Activated naive CD8-positive, alpha-beta T cell treated with anti-CD3 and anti-CD28 coated beads, Interleukin-2, amount 10 ng/mL, durations not matched to agents 7 days and 5 days (primary cell): ENCODE measurements around the gene BCL2. TPM values are rescaled to one million over a fixed set of nuclear protein-coding genes. Genes with fewer than 3 reads are reported as not detected.

Experiments used
- ATAC-seq: fragments of 150-1000 bp; cut with Tn5 transposase; one replicate; pipeline ENCODE4 v1.10.0; 2021; ENCODE audit warnings: low read depth, moderate library complexity
- POLR2A ChIA-PET: fragments of 350-600 bp; sonication (Branson Sonifier 250); formaldehyde crosslinking; loops from one replicate; lab custom pipeline; 2021; ENCODE audit warnings: antibody characterized with exemption; lab: Charles Lee
- DNase-seq: peaks from one replicate; pipeline ENCODE4 v3.0.0; 2021
- H3K27ac Mint-ChIP-seq: one replicate; pipeline ENCODE4 v1.8.0; 2022; ENCODE audit warnings: mild to moderate bottlenecking, mixed read lengths
- H3K27me3 Mint-ChIP-seq: one replicate; pipeline ENCODE4 v1.8.0; 2022; ENCODE audit warnings: mild to moderate bottlenecking, moderate library complexity, mixed read lengths
- H3K36me3 Mint-ChIP-seq: one replicate; pipeline ENCODE4 v1.8.0; 2021; ENCODE audit warnings: mild to moderate bottlenecking, mixed read lengths
- H3K4me1 Mint-ChIP-seq: one replicate; pipeline ENCODE4 v1.8.0; 2021; ENCODE audit warnings: mixed read lengths
- H3K4me3 Mint-ChIP-seq: one replicate; pipeline ENCODE4 v1.8.0; 2022; ENCODE audit warnings: mild to moderate bottlenecking, moderate library complexity, mixed read lengths
- H3K9me3 Mint-ChIP-seq: one replicate; pipeline ENCODE4 v1.8.0; 2021; ENCODE audit warnings: mixed read lengths
- total RNA-seq, 2 experiments: library from RNA; stranded (reverse); gene quantifications; one replicate each; pipeline ENCODE4 v1.2.3, GENCODE V29; 2021

The BCL2 gene
- total RNA-seq, 2 experiments from 2014 or later, result 121 to 128 TPM

DNA sequence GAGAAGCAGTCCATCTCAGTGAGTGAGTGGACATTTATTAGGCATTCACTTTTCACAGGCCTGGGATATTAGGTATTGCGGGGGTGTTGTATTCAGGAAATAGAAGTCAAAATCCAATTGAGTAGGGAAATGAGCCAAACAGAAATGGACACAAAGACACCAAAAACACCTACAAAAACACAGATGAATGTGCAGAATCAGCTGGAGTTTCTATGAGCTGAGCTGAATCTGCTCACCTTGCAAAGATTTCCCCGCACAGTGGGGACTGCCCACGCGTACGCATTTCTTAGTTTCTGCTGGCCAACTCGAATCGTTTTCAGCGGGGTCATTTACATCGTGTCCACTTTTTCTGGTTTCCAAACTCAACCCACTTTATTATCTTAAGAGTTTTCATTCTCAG is 160.0 kb downstream of the BCL2 start:
- H3K27me3 Mint-ChIP-seq, result no peaks in the 10 kb centered on the region
- H3K9me3 Mint-ChIP-seq, result no peaks in the 10 kb centered on the region
- POLR2A ChIA-PET, result no interaction called here
- H3K4me1 Mint-ChIP-seq, result peaks cover 97% of the 10 kb centered on the region
- DNase-seq (no peak), ATAC-seq (no peak)
- peak overlapping the region; percentile 90 for H3K27ac Mint-ChIP-seq
- H3K36me3 Mint-ChIP-seq, result peaks cover 27% of the 10 kb centered on the region
- H3K4me3 Mint-ChIP-seq, result peak overlapping the region; percentile 81

DNA sequence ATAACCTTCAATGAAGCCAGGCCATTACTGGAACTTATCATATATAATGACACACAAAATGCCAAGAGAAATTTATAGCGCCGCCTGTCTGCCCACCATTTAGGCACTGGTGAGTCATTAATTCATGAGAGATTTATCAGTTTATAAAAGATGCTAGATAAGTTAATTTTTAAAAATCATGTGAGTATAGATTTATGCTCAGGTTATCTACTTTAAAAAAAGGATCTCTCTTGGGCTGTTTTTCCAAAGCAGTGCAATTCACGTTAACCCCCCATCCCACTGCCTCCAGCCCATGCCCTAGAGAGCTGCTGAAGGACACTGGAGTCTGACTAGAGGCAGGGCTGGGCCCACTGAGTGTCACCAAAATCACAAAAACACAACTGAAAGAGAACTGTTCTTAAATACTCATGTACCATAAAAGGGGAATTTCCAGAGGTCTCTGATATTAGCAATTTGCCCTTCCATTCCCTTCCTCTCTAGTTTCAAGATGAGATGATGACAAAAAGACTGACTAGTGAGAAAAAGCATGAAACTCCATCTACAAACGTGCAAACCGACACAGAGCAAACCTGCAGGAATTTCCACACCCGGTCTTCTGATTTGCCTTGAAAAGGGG is 160.8 kb downstream of the BCL2 start:
- Mint-ChIP-seq H3K9me3 (no peaks in the 10 kb centered on the region), H3K27me3 (no peaks in the 10 kb centered on the region), H3K4me1 (peaks cover 97% of the 10 kb centered on the region), H3K27ac (peak overlapping the region; percentile 90), H3K36me3 (peaks cover 27% of the 10 kb centered on the region), H3K4me3 (peak overlapping the region; percentile 81)
- POLR2A ChIA-PET, result interaction anchor here (1.0 to 2.4 kb wide), 5 partner anchors 21 to 263 kb away, joined by 4 to 11 read pairs (median 4); partner anchors contain the start of gene BCL2
- DNase-seq (no peak), ATAC-seq (no peak)

DNA sequence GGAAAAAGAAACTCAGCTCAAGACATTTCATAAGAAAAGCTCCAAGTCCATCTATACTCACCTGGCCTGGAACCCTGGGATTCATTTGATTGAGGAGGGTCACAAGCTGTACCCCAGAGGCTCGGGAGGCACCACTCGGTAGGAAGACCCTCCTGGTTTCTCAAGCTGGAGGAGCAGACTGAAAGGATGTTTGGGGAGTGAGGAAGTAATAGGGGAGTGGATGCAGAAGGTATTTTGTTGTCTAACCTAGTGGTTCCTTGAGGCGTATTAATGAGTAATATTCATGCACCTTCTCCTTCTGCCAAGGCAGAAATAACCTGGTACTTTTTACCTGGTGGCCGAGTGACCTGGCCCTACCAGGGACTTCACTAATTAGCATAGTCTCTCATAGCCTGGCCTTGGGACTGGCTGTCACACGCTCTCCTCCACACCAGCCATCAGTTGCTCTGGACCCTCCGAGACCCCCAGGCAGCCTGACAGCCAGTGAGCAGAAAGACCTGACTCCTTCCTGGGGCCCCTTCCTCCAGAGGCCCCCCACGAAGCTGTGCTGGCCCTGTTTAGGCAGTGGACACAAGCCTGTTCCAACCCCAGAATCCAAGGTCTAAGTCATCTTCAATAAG is 161.4 kb downstream of the BCL2 start:
- POLR2A ChIA-PET, result interaction anchor here (0.8 to 2.4 kb wide), 6 partner anchors 20 to 264 kb away, joined by 3 to 11 read pairs (median 4); partner anchors contain the start of gene BCL2
- DNase-seq (no peak), ATAC-seq (no peak)
- peaks cover 28% of the 10 kb centered on the region for H3K36me3 Mint-ChIP-seq
- peak overlapping the region; percentile 81 for H3K4me3 Mint-ChIP-seq
- H3K9me3 Mint-ChIP-seq, result no peaks in the 10 kb centered on the region
- no peaks in the 10 kb centered on the region for H3K27me3 Mint-ChIP-seq
- H3K4me1 Mint-ChIP-seq, result peaks cover 99% of the 10 kb centered on the region
- H3K27ac Mint-ChIP-seq, result peak overlapping the region; percentile 90

DNA sequence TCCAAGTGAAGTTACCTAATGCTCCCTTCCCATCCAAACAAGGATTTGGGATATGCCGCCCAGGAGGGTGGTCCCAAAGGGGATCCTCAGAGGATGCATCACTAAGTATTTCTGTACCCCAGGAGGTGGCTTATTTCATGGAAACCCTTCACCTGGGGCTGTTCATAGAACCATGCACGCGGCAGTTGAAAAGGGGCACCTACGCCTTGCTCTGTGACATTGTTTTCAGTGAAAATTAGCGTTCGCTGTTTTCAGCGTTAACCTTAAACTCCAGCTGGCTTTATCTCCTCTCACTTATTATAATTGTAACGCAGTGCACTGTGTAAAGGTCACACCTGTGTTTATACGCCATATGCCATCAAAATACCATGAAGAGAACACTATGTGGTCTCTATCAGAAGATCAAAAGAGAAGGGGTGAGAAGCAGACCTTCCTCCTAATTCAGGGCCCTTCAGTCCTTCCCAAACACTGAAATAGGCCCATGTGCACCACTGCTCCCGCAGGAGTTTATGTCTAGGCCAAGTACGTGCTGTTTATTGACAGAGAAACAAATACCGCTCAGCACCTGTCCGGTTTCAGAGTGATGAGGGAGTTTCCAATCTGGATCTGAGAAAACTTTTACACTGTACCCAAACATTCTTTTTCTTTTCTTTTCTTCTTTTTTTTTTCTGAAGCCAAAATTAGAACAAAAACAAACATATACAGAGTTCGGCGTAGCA is 162.1 kb downstream of the BCL2 start:
- Mint-ChIP-seq H3K27ac (peak overlapping the region; percentile 90), H3K36me3 (peaks cover 23% of the 10 kb centered on the region), H3K27me3 (no peaks in the 10 kb centered on the region), H3K4me3 (peak overlapping the region; percentile 81), H3K4me1 (peaks cover 99% of the 10 kb centered on the region), H3K9me3 (no peaks in the 10 kb centered on the region)
- DNase-seq (no peak), ATAC-seq (no peak)
- POLR2A ChIA-PET, result interaction anchor here (0.8 to 2.4 kb wide), 7 partner anchors 19 to 264 kb away, joined by 3 to 11 read pairs (median 5); partner anchors contain the start of gene BCL2

DNA sequence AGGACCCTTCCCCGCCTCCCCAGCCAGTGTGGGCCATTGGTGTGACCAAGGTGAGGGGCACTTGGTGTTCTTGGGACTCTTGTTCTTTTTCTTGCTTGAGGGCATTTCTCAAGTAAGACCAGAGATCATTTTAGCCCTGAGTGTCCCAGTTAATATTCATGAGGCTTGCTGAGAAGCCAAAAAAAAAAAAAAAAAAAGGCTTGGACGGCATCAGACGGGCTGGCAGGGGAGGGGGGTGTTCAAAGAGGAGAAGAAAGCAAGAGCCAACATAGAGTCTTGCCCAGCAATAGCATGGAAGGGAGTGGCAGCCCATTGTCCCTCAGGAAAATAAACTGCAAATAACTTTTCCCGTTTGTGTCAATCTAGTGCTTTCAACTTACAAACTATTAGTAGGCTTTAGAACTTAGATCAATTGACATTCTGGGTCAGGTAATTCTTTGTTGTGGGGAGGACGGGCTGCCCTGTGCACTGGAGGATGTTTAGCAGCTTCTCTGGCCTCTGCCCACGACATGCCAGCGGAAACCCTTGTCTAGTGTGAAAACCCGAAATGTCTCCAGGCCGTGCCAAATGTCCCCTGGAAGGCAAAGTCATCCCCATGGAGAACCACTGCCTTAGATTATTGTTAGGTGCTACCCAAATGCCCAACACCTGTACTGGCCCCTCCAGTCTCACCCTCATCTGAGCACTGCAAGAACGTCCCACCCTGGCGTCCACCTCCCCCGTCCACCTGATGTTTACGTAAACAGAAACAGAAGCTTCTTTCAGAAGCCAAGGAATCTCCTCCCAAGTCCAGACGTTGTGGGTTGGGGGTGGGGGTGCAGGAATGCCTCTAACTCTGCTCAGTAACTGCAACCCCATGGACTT is 163.4 kb downstream of the BCL2 start:
- no peak for DNase-seq
- peaks cover 21% of the 10 kb centered on the region for H3K36me3 Mint-ChIP-seq

DNA sequence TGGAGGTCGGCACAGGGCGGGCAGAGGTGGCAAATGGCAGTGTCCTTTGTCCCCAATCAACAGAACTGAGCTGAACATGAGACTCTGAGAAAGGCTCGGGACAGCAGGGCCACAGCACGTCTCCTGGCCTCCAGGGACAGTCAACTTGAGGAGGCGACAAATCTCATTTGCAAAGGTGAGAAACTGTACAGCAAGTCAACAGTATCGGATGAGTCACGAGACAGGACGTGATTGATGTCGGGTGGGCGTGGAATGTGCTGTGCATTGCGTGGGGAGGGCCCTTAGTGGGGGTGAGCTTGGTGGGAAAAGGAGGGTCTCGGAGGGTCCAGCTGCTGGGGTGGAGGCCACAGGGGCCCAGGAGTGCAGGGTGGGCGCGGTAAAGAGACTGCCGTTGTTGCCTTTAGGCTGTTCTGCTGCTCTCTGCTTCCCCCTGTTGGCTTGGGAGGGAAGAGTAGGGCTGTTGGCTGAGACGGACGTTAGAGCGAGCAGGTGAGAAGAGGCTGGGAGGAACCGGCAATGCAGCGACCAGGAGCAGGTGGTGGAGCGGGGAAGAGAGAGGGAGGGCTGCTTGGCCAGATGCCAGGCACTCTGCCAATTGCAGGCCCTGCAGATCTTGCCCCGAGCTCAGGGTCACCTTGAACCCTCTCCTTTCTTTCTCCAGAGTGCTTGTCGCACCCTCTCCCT is 164.3 kb downstream of the BCL2 start:
- Mint-ChIP-seq H3K27me3 (no peaks in the 10 kb centered on the region), H3K27ac (peak overlapping the region; percentile 90), H3K4me3 (peak overlapping the region; percentile 81), H3K36me3 (peaks cover 27% of the 10 kb centered on the region), H3K9me3 (no peaks in the 10 kb centered on the region), H3K4me1 (peaks cover 92% of the 10 kb centered on the region)
- POLR2A ChIA-PET, result interaction anchor here (1.0 to 2.0 kb wide), 4 partner anchors 17 to 53 kb away, joined by 3 to 12 read pairs (median 6); no protein-coding TSS in a partner anchor
- ATAC-seq, result peak; percentile 77
- DNase-seq, result peak; percentile 80

More for the DNA sequence above, 163.4 kb downstream of the BCL2 start:
- ATAC-seq, result no peak
- Mint-ChIP-seq H3K27ac (peak overlapping the region; percentile 90), H3K27me3 (no peaks in the 10 kb centered on the region), H3K4me3 (peak overlapping the region; percentile 81), H3K9me3 (no peaks in the 10 kb centered on the region), H3K4me1 (peaks cover 94% of the 10 kb centered on the region)
- POLR2A ChIA-PET, result interaction anchor here (1.0 to 2.0 kb wide), 7 partner anchors 17 to 159 kb away, joined by 3 to 12 read pairs (median 5); no protein-coding TSS in a partner anchor

DNA sequence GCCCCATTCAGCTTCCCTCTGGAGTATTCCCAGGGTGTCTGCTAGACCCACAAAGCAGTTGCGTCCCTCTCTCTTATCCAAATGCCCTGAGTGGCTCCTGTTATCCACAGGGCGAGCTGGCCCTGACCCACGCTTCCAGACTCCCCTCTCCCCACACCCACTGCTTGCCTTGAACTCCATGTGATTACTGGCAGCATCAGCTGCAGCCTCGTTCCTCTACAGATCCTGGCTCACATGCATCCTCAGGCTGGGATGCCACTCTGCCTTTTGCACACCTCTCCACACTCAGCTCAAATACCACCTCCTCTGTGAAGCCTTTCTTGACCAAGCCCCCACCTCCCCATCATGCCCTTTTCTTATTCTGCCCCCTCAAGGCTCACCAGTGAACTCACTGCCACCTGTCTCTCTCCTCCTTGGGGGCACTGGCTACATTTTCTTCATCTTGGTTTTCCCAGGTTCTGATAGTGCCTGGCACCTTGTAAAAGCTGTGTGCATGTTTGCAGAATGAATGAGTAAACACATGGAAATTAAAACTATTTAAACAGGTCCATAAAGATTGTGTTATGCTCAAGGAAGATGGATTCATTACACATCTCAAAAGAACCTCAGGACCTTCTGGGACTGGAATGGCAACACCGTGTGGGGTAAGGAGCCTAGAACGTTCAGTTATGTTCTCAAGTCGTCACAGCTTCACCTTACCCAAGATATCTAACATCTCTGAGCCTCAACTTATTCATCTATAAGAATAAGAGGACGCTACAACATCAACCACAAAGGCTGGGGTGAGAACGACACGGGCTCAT is 165.0 kb downstream of the BCL2 start:
- H3K36me3 Mint-ChIP-seq, result peaks cover 28% of the 10 kb centered on the region
- H3K4me3 Mint-ChIP-seq, result peak overlapping the region; percentile 81
- no peak for DNase-seq
- no peaks in the 10 kb centered on the region for H3K27me3 Mint-ChIP-seq
- H3K9me3 Mint-ChIP-seq, result no peaks in the 10 kb centered on the region
- H3K27ac Mint-ChIP-seq, result peak overlapping the region; percentile 90
- H3K4me1 Mint-ChIP-seq, result peaks cover 85% of the 10 kb centered on the region
- POLR2A ChIA-PET, result interaction anchor here (0.6 to 2.0 kb wide), 7 partner anchors 16 to 57 kb away, joined by 3 to 12 read pairs (median 5); no protein-coding TSS in a partner anchor
- ATAC-seq, result no peak

DNA sequence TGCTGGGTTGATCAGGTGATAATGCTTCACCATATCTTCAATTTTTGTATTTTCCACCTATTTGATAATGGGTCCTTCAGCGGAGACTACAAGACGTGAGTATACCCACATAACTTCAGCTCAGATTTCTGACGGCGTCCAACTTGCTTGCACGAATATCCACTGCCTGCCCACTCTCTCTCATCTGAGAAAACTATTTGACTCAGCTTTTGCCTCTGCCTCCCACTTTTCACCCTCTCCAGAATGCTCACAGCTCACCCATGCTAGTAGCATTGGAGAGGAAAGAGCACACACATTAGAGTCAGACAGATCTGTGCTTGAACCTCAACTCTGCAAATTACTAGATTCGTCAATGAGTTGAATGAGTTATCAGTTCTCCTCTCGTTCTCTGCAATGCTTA is 166.8 kb downstream of the BCL2 start:
- ATAC-seq, result no peak
- POLR2A ChIA-PET, result interaction anchor here (0.9 to 2.4 kb wide), 4 partner anchors 9 to 59 kb away, joined by 3 to 9 read pairs (median 4); no protein-coding TSS in a partner anchor
- peak overlapping the region; percentile 62 for H3K4me3 Mint-ChIP-seq
- H3K36me3 Mint-ChIP-seq, result peaks cover 35% of the 10 kb centered on the region
- no peaks in the 10 kb centered on the region for H3K27me3 Mint-ChIP-seq
- no peaks in the 10 kb centered on the region for H3K9me3 Mint-ChIP-seq
- H3K4me1 Mint-ChIP-seq, result peaks cover 76% of the 10 kb centered on the region
- peak overlapping the region; percentile 79 for H3K27ac Mint-ChIP-seq
- no peak for DNase-seq

DNA sequence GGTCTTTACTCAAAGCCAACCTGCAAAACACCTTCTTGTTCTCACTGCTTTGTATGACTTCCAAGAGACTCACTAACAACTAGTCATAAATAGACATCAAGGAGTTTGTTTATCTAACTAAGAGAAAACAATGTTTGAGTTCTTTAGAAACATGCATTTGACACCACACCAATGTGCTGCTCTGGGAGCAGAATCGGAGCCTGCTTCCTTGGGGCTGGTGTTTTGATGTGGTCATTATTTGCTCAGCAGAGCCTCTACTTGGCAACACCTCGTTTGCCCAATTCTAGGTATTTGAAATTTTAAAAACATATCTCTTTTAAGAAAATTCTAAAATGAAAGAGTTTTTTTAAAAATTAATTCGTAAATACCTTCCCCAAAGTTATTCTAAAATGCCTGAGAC is 167.5 kb downstream of the BCL2 start:
- Mint-ChIP-seq H3K36me3 (peaks cover 36% of the 10 kb centered on the region), H3K27me3 (no peaks in the 10 kb centered on the region), H3K9me3 (no peaks in the 10 kb centered on the region), H3K4me1 (peaks cover 69% of the 10 kb centered on the region), H3K27ac (peak overlapping the region; percentile 79), H3K4me3 (peak overlapping the region; percentile 62)
- DNase-seq (no peak), ATAC-seq (peak; percentile 37)
- POLR2A ChIA-PET, result interaction anchor here (1.0 to 2.4 kb wide), 3 partner anchors 10 to 175 kb away, joined by 3 to 11 read pairs (median 9); no protein-coding TSS in a partner anchor

DNA sequence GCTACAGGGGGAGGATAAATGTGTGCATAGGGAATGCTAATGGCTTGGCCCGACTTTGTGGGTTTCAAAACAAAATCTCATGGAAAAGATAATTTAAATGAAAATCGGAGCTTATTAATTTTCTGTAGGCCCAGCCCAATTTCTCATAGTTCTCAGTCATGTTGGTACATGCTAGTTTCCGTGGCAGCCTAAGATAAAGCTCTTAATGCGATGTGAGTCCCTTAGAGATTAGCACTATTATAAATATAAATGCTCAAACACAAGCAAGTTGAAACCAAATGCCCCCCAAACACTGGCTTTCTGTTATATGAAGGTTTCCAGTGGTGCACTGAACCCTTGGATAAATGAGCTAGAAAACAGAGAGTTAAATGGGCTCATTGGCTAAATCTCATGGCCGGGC is 168.0 kb downstream of the BCL2 start:
- H3K36me3 Mint-ChIP-seq, result peaks cover 36% of the 10 kb centered on the region
- peaks cover 63% of the 10 kb centered on the region for H3K4me1 Mint-ChIP-seq
- H3K27me3 Mint-ChIP-seq, result no peaks in the 10 kb centered on the region
- ATAC-seq, result no peak
- POLR2A ChIA-PET, result interaction anchor here (1.0 to 2.4 kb wide), 3 partner anchors 10 to 175 kb away, joined by 3 to 11 read pairs (median 9); no protein-coding TSS in a partner anchor
- H3K27ac Mint-ChIP-seq, result peak overlapping the region; percentile 44
- no peaks in the 10 kb centered on the region for H3K9me3 Mint-ChIP-seq
- no peak for DNase-seq
- H3K4me3 Mint-ChIP-seq, result peak overlapping the region; percentile 47

DNA sequence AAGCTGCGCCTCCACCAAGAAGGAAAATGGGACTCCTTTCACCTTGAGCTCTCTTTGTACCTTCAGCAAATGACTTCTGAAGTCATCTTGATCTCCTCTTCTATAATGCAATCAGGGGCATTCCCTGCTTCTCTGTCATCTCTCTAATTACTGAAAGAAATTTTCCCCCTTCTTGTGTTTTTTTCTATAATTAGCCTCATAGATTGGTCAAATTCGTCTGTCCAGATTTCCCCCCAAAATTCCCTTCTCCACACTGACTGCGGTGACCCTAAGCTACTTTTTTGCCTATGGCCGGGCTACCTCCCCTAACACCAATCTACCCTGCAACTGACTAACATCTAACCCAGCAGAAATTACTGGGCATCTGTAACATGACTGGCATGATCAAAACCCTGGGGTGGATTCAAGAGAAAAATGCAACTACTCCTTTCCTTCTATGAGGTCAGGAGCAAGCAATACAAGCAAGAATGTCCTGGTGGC is 168.6 kb downstream of the BCL2 start:
- Mint-ChIP-seq H3K4me1 (peaks cover 58% of the 10 kb centered on the region), H3K36me3 (peaks cover 36% of the 10 kb centered on the region), H3K27ac (peak overlapping the region; percentile 53), H3K27me3 (no peaks in the 10 kb centered on the region), H3K4me3 (no peak overlapping the region), H3K9me3 (no peaks in the 10 kb centered on the region)
- no peak for ATAC-seq
- DNase-seq, result no peak
- POLR2A ChIA-PET, result interaction anchor here (1.0 to 1.7 kb wide), 2 partner anchors 12 to 176 kb away, joined by 3 to 11 read pairs; no protein-coding TSS in a partner anchor
